Mucosa of stomach (tissue), 1 donor: ENCODE data around the gene CCDC68.

Source experiments
- H3K27me3 ChIP-seq: one replicate; pipeline ENCODE4 v1.7.0; 2013; ENCODE audit warnings: mild to moderate bottlenecking, low read length; ENCODE audit not compliant: control insufficient read depth, insufficient read depth
- H3K36me3 ChIP-seq: one replicate; pipeline ENCODE4 v1.7.0; 2013; ENCODE audit warnings: low read length; ENCODE audit not compliant: control insufficient read depth, insufficient read depth
- H3K4me1 ChIP-seq: one replicate; pipeline ENCODE4 v1.7.0; 2013; ENCODE audit warnings: mild to moderate bottlenecking, low read length; ENCODE audit not compliant: control insufficient read depth, insufficient read depth
- H3K4me3 ChIP-seq: one replicate; pipeline ENCODE4 v1.7.0; 2013; ENCODE audit warnings: low read length
- H3K9ac ChIP-seq: one replicate; pipeline ENCODE4 v1.7.0; 2013; ENCODE audit warnings: mild to moderate bottlenecking, low read length, moderate library complexity
- H3K9me3 ChIP-seq: one replicate; pipeline ENCODE4 v1.7.0; 2013; ENCODE audit warnings: mild to moderate bottlenecking, low read length, moderate library complexity; ENCODE audit not compliant: control insufficient read depth
- donor health status: Pancreatic carcinoma.

Gene CCDC68

GRCh38 chr18:54881229-54881768, 78.0 kb downstream of the CCDC68 start:
- H3K9ac ChIP-seq: no peak overlapping the region
- peaks cover 28% of the 10 kb centered on the region for H3K4me1 ChIP-seq
- H3K27me3 ChIP-seq: no peaks in the 10 kb centered on the region
- H3K4me3 ChIP-seq: no peak overlapping the region
- peaks cover 8% of the 10 kb centered on the region for H3K36me3 ChIP-seq
- H3K9me3 ChIP-seq: no peaks in the 10 kb centered on the region

GRCh38 chr18:54880395-54881105, 78.7 kb downstream of the CCDC68 start:
- Histone ChIP-seq H3K4me3 (no peak overlapping the region), H3K9me3 (no peaks in the 10 kb centered on the region), H3K27me3 (no peaks in the 10 kb centered on the region), H3K9ac (no peak overlapping the region), H3K36me3 (peaks cover 8% of the 10 kb centered on the region), H3K4me1 (peaks cover 28% of the 10 kb centered on the region)

- peaks cover 7% of the 10 kb centered on the region for H3K36me3 ChIP-seq
- no peaks in the 10 kb centered on the region for H3K27me3 ChIP-seq
- no peak overlapping the region for H3K9ac ChIP-seq
- H3K4me1 ChIP-seq: peaks cover 29% of the 10 kb centered on the region
- H3K9me3 ChIP-seq: no peaks in the 10 kb centered on the region
- H3K4me3 ChIP-seq: no peak overlapping the region
Measured at GRCh38 chr18:54879691-54880090, 79.6 kb downstream of the CCDC68 start.

DNA sequence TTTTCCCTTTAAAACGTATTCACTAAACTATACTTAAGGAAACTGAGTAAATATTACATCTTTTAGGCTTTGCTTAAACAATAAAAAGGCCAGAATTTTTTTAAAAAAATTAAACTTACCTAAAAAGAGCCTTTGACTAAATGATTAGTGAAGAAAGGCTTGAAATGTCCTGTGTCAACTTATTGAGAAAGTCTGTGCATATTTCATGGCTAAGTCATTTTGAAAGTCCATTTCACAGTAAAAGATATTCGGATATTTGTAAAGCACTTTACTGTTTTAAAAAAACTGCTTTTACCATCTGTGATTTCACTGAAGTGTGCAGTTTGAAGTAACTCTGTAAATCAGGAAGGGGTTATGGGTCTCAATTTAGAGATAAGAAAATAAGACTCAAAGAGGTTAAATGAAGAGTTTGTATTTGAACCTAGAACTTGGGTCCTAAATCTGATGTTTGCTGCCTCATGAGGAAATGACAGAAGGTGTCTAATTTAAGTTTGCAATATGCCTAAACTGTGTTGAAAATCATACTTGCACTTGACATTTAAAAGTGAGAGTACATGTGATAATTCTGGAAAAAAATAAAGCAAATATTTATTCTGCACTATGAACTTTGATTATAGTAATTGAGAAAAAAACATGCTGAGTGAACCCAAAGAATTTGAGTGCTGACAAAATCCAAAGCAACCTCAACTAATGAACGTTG, 80.5 kb downstream of the CCDC68 start:
- peaks cover 35% of the 10 kb centered on the region for H3K4me1 ChIP-seq
- H3K4me3 ChIP-seq: no peak overlapping the region
- H3K27me3 ChIP-seq: no peaks in the 10 kb centered on the region
- no peak overlapping the region for H3K9ac ChIP-seq
- no peaks in the 10 kb centered on the region for H3K9me3 ChIP-seq
- peaks cover 5% of the 10 kb centered on the region for H3K36me3 ChIP-seq

DNA sequence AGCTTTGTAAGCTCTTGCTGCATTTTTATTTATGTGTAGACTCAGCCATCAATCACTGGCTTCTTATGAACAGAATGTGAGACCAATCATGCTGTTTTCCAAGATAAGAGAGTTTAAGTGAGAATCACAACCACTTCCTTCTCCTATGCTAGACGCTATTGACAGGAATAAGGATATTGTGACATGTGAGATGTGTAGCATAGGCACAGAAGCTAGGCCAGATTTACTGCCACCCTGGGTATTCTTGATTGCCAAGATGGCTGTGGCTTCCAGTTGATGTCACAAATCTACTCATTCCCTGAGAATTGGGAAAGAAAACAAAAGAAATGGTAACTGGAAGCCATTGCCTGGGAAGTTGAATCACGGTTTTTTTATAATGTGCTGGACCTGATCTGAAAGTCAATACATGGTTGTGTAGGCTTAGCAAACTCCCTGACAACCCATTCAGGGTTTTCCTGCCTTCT, 81.1 kb downstream of the CCDC68 start:
- Histone ChIP-seq H3K27me3 (no peaks in the 10 kb centered on the region), H3K4me3 (no peak overlapping the region), H3K36me3 (no peaks in the 10 kb centered on the region), H3K9me3 (no peaks in the 10 kb centered on the region), H3K4me1 (peaks cover 38% of the 10 kb centered on the region), H3K9ac (no peak overlapping the region)

DNA sequence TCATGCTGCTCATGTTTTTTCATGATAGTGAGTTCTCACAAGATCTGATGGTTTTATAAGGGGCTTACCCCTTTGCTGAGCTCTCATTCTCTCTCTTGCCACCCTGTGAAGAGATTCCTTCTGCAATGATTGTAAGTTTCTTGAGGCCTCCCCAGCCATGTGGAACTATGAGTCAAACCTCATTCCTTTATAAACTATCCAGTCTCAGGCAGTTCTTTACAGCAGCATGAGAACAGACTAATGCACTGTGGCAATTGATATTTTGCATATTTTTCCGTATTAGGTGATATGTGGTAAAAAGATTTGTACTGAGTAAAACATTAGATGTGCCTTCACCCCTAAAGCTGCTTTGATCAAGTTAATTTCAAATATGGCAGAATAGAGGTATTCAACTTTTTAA, 82.2 kb downstream of the CCDC68 start:
- no peaks in the 10 kb centered on the region for H3K27me3 ChIP-seq
- no peak overlapping the region for H3K9ac ChIP-seq
- H3K36me3 ChIP-seq: no peaks in the 10 kb centered on the region
- H3K4me1 ChIP-seq: peaks cover 44% of the 10 kb centered on the region
- no peaks in the 10 kb centered on the region for H3K9me3 ChIP-seq
- H3K4me3 ChIP-seq: no peak overlapping the region

DNA sequence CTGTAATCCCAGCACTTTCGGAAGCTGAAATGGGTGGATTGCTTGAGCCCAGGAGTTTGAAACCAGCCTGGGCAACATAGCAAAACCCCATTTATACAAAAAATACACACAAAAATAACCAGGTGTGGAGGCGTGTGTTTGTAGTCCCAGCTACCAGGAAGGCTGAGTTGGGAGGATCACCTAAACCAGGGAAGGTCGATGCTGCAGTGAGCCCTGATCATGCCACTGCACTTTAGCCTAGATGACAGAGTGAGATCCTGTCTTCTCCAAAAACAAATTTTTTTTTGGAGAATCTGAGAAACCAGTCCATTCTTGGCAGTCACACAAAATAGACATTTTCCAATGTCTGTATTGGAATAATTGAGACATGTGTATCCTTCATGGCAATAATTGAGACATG, 84.2 kb downstream of the CCDC68 start:
- Histone ChIP-seq H3K27me3 (no peaks in the 10 kb centered on the region), H3K36me3 (no peaks in the 10 kb centered on the region), H3K9me3 (no peaks in the 10 kb centered on the region), H3K9ac (no peak overlapping the region), H3K4me1 (peaks cover 28% of the 10 kb centered on the region), H3K4me3 (no peak overlapping the region)

GRCh38 chr18:54873884-54874255, 85.4 kb downstream of the CCDC68 start:
- Histone ChIP-seq H3K27me3 (no peaks in the 10 kb centered on the region), H3K9me3 (no peaks in the 10 kb centered on the region), H3K4me1 (peaks cover 23% of the 10 kb centered on the region), H3K9ac (no peak overlapping the region), H3K36me3 (no peaks in the 10 kb centered on the region), H3K4me3 (no peak overlapping the region)

GRCh38 chr18:54872681-54873080, 86.6 kb downstream of the CCDC68 start:
- H3K9me3 ChIP-seq: no peaks in the 10 kb centered on the region
- peaks cover 16% of the 10 kb centered on the region for H3K4me1 ChIP-seq
- no peak overlapping the region for H3K9ac ChIP-seq
- H3K36me3 ChIP-seq: no peaks in the 10 kb centered on the region
- no peak overlapping the region for H3K4me3 ChIP-seq
- H3K27me3 ChIP-seq: no peaks in the 10 kb centered on the region

- no peaks in the 10 kb centered on the region for H3K27me3 ChIP-seq
- H3K4me1 ChIP-seq: peaks cover 16% of the 10 kb centered on the region
- H3K4me3 ChIP-seq: no peak overlapping the region
- H3K9ac ChIP-seq: no peak overlapping the region
- H3K36me3 ChIP-seq: no peaks in the 10 kb centered on the region
- H3K9me3 ChIP-seq: no peaks in the 10 kb centered on the region
Measured at GRCh38 chr18:54871231-54871630, 88.0 kb downstream of the CCDC68 start.

DNA sequence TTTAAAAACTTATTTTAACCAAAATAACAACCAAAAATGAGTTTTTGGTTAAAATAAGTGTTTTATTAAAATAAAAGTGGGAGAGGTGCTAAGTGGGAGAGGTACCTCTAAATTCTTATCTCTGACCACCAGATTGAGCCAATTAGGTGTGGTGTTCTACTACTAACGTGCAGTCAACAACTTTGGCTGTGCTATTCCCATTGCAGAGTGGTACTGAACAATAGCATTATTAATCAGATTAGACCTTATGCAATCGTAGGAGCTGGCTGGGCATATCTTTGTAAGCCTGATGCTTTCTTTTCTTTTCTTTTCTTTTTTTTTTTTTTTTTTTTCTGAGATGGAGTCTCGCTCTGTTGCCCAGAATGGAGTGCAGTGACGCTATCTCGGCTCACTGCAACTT, 92.1 kb downstream of the CCDC68 start:
- no peaks in the 10 kb centered on the region for H3K4me1 ChIP-seq
- no peak overlapping the region for H3K4me3 ChIP-seq
- no peaks in the 10 kb centered on the region for H3K27me3 ChIP-seq
- H3K9ac ChIP-seq: no peak overlapping the region
- H3K9me3 ChIP-seq: no peaks in the 10 kb centered on the region
- H3K36me3 ChIP-seq: no peaks in the 10 kb centered on the region

DNA sequence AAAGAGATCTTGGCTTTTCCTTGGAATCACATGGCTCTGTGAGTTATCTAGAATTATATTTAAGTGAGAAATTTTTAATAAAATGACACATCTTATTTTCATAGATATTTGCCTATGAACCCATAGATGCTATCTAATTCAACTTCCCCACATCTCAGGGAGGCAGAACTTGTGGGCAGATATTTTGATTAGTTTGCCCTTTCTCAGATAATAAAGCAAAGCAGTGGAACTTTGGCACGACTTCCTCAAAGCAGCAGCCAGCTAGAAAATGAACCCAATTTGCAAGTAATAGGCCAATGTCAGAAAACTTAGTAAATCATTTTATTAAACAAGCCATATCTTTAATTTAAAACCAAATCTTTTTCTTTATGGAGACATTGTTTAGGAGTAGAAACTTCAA, 98.3 kb downstream of the CCDC68 start:
- H3K9me3 ChIP-seq: no peaks in the 10 kb centered on the region
- no peak overlapping the region for H3K4me3 ChIP-seq
- H3K27me3 ChIP-seq: no peaks in the 10 kb centered on the region
- H3K9ac ChIP-seq: no peak overlapping the region
- no peaks in the 10 kb centered on the region for H3K36me3 ChIP-seq
- H3K4me1 ChIP-seq: peaks cover 38% of the 10 kb centered on the region
